Raji (cell line): Measurements from ENCODE around the gene FHIT.

ENCODE experiments used
- POLR2A ChIP-seq: IDR thresholded peaks from 2 replicates; pipeline ENCODE4 v1.6.1; 2011; ENCODE audit warnings: low read depth, low read length, control low read depth; ENCODE audit not compliant: insufficient read depth

Gene FHIT

DNA sequence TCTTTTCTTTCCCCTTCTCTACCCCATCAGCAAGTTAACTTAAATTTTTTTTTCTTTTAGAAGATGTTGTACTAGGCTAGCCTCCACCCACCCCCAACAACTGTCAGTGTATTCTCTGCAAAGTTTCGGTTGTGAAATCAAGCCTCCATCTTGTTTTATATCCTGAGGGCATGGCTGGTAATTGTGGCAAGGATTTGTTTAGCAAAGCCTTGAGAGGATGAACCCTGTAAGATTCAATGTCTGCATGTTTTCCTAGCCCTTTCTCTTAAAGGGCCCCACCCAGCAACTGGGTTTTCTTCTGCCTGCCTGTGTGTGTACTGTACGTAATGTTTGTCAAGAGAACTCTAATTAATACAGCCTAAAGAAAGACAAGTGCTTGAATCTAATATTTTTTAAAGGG lies 475.3 kb downstream of the FHIT start:
- no peak for TF ChIP-seq POLR2A

DNA sequence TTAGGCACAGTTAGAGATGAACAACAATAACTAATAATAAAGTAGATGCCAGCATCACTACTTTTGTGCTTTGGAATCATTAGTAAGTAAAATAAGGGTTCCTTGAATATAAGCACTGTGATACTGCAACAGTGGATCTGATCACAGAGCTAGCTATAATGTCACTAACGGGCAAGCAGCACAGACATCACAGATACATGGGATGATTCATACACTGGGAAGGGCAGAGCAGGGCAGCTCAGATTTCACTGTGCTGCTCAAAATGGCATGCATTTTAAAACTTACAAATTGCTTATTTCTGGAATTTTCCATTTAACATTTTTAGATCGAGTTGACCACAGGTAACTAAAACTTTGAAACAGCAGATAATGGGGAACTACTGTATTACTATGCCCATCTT lies 476.6 kb downstream of the FHIT start:
- no peak for TF ChIP-seq POLR2A

DNA sequence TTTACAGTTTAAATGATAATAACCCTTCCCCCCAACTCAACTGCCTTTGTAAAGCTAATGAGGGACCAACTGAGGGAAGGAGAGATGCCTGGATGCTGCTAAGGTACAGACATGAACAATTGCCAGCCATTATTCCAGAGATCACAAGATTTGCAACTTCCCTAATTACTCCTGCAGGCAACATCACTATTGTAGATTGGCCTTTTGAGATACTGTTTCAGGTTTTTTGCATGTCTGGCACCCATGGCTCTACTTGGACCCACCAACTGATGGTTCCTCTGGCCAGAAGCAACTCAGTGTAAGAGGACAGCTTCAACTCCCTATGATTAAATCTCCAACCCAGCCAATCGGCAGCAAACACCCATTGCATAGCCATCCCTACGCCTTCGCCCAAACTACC lies 478.7 kb downstream of the FHIT start:
- no peak for TF ChIP-seq POLR2A

DNA sequence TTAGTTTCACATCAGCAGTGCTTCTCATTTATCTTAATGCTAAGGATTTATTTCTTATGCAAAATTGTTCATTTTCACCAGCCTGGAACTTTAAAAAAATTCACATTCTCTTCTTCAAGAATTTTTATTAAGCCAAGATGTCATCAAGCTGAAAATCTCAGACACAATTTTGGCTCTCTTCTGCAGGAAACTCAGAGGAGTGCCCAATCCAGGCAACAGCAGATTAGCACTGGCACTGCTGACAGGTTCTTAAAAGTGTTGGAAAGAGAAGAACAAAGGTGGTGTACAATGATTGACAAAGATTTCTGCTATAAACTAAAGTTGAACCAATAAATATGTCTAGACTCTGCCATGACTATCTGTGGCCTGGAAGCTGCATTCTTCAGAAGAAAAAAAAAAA lies 479.5 kb downstream of the FHIT start:
- no peak for TF ChIP-seq POLR2A

DNA sequence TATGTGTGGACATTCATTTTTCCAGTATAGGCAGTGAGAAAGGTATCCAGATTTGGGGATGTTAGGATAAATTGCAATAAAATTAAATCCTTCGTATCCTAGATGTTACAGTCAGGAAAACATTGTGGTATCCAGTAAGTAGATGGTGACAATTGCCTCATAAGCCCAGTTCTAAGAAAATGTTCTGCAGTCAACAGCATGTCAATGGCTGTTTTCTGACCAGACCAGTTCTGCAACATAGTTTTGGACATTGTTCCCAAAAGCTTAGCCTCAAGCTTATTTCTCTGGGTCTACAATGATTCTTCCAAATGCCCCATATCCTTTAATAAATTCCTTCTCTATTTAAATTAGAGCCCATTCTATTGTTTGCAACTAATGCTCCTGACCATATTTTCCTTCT lies 480.7 kb downstream of the FHIT start:
- no peak for TF ChIP-seq POLR2A

DNA sequence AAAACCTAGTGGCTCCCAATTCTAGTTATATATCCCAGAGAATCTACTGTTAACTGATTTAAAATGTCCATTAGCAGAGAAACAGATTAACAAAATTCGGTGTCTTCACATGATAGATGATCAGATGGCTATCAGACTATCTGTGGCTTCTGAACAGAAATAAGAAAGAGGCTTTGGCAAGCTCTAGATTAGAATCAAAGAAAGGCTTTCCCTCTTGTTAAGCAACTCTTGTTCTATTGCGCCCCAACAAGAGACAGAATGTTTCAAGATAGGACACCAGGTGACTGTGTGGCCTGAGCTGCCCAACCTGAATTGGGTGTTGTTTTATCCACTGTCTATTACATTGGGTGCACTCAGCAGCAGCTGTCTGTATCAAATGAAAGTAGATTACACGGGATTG lies 483.7 kb downstream of the FHIT start:
- TF ChIP-seq POLR2A, result no peak

DNA sequence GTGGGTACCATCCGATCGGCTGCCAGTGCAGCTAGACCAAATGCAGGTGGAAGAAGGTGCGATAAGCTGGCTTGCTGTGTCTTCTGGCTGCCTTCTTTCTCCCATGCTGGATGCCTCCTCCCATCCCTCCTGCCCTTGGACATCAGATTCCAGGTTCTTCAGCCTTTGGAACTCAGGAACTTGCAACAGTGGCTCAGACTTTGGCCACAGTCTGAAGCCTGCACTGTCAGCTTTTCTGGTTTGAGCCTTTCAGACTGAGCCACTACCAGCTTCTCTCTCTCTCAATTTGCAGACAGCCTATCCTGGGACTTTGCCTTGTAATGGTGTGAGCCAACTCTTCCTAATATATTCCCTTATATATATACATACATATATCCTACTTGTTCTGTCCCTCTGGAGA lies 485.5 kb downstream of the FHIT start:
- TF ChIP-seq POLR2A, result no peak

DNA sequence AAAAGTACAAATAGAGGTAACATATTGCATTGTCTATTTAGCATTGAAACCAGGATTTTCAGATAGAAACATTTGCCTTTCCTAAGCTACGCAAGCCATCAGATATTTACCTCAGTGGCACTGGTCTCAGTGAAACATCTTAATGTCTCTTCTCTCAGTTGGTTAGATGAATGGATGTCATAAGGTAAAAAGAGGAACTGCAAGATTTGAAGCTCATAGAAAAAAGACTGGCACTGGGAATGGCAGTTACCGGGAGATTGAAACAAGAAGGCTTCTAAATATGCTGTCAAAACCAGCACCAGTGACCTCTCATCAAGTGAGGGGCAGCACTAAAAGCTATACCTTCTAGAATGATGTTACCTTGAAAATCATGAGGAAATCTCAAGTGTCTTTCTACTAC lies 486.4 kb downstream of the FHIT start:
- no peak for TF ChIP-seq POLR2A

DNA sequence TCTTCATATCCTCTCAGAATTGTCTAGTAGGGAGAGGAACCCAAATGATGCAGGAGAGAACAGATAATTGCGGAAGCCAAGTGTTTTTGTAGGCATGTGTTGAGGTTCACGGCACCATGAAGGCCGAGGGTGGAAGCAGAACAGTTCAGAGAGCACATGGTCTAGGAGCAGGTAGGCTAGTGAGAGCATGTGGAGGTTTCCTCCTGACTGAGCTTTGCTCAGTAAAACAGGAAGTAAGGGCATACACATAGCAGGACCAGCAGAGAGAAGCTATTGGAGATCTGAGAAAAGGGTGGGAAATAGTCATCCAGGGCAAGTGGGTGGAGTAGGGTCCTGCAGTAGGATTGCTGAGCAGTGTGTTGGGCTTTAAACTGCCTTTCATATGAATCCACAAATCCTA lies 491.1 kb downstream of the FHIT start:
- TF ChIP-seq POLR2A, result no peak

DNA sequence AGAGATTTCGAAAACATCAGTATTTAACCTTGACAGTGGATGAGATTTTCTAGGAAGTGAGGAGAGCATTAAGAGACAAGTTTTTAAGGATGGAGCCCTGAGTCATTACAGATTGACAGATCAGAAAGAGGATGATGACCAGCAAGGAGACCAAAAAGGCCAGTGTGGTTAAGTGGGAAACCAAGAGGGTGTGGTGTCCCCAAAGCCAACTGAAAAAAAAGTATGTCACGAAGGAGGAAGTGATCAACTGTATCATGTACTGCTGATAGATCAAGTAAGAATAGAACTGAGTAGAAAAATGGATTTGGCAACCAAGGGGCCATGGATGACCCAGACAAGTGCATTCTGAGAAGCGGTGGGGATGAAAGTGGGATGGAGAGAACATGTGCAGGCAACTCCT lies 491.8 kb downstream of the FHIT start:
- TF ChIP-seq POLR2A, result no peak

DNA sequence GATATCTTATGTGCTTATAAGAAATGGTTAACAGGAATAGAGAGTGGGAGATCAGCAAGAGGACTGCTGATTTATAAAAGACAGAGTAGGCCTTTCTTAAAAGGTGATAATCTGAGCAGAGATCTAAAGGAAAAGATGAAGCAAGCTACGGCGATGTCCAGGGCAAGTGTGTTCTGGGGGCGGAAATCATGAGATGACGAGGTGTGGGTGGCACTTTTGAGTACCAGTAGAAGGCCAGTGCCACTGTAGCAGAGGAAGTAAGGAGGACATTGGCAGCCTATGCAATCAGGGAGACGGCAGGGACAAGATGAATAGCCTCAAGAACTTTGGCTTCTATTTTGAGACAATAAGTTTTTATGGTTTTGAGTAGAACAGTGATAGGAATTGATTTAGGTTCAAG lies 492.4 kb downstream of the FHIT start:
- TF ChIP-seq POLR2A, result no peak

DNA sequence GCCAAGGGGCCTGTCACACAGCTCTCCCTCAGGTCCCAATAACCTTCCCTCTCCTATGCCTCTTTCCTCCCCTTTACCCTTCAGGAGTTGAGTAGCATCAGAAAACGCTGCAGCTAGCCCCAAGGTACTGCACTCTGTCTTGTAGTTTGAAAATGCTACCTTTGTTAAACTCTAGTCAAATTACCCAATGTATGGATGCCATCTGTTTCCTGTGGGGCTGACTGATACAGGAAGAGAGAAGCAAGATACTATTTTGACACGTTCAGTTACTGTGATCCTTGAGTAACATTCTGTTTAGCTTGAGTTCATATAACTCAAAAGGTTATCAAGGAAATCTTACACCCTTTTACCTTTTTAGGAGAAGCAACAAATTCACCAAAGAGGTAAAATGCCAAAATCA lies 493.1 kb downstream of the FHIT start:
- no peak for TF ChIP-seq POLR2A

DNA sequence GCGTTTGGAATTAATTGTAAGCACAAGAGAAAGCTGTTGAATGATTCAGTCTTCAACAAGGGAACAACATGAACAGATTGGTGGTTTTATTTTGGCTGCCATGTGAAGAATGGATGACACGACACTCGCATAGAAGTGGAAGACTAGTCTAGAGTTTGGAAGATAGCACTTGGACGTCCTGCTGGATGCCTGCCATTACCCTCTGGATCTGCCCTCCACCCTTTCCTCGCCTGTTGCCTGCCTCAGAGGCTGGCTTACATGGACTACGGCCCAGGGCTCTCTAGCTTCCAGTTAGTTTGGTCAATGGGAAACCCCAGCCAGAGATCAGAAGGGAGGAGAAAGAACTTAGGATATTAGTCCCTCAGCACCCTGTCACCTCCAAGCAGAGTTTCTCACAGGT lies 493.5 kb downstream of the FHIT start:
- no peak for TF ChIP-seq POLR2A

DNA sequence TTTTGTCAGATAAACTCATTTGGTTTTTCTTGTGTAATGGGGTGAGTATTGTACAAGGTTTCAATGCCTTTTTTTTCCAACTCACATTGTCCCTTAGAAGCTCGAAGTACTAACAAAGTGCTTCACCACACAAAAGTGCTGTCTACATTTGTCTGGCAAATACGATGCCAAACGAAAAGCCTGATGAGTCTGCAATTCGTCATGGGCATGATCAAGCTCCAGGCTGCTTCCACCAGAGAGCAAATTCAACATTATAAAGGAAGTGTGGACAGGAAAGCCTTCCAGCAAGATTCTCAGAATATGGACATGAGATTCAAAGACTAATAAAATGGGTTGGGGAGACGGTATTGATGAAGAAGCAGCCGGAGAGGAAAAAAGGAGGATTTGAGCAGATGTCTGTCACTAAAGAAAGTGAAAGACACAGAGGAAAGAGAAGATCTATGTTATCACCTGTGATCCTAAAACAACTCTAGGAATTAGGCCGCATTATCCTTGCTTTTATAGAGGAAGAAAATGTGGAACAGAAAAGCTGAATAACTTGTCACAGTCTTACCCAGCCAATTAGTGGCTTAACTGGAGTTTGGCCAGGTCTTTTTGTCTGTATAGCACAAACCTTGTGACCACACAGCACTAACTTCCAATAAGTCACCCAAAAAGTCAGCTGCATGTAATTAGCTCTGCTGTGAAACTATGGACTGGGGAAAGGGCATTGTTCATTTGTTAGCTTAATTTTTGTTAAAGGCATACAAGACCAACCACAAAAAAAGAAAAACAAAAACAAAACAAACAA lies 494.8 kb downstream of the FHIT start:
- no peak for TF ChIP-seq POLR2A

DNA sequence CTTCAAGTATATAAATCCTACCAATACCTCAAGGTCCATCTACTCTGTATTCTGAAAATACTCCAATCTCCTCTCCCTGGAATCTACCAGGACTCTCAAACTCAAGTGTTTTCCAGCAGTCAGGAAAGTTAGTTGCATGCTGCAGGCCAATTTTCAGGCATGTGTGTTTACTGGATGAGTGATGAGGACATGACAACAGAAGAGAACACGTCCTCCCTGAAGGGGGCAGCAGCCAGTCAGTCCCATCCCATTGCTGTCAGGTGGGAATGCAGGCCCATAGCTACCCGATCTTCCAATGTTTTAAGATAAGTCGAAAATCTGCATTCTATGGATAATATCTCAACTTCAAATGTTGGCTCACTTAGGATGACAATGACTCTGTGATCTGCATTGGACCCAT lies 496.2 kb downstream of the FHIT start:
- no peak for TF ChIP-seq POLR2A

DNA sequence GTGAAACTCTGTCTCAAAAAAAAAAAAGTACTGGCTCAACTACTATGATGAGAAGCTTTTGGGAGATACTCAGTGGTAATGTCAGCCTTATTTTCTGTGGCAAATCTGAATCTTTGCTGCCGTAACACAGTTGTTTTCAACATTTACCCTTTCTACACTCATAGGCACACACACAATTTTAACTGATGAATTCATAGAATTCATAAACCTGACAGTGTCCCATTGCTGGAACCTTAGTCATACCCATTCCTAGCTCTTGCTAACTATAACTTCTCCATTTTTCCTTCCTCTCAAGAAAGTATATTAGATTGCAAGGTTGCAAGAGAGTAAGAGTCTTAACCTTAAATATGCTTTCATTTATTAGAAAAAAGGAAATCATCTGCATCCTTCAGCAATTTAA lies 496.6 kb downstream of the FHIT start:
- TF ChIP-seq POLR2A, result no peak

DNA sequence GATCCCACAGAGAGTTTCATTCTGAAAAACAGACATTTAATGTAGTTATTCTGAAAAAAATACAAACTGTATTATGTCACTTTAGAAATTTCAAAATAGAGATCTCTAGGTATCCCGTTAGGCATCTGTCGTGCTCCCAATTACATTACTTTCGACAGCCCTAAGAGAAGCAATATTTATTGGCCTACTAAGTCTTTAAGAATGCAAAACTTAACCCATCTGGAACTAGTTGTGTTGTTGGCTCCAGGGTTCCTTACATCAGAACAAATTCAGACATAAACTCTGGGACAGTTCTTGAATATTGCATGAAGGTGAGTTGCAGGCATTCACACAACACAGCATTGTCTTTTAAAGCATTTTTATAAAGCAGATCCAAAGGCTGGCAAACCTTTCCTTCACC lies 498.4 kb downstream of the FHIT start:
- no peak for TF ChIP-seq POLR2A
